NCI-H1694 (cell line): ENCODE results near the gene SEPTIN5.
"Not testable (repeated sequence)": the region's sequence is repeated elsewhere in the genome, so short reads cannot be mapped to it uniquely, and the experiment has no call there.

Experiments used
- DNase-seq: peaks from one replicate; lab custom pipeline; 2025; lab: John Stamatoyannopoulos, UW

The SEPTIN5 gene

DNA sequence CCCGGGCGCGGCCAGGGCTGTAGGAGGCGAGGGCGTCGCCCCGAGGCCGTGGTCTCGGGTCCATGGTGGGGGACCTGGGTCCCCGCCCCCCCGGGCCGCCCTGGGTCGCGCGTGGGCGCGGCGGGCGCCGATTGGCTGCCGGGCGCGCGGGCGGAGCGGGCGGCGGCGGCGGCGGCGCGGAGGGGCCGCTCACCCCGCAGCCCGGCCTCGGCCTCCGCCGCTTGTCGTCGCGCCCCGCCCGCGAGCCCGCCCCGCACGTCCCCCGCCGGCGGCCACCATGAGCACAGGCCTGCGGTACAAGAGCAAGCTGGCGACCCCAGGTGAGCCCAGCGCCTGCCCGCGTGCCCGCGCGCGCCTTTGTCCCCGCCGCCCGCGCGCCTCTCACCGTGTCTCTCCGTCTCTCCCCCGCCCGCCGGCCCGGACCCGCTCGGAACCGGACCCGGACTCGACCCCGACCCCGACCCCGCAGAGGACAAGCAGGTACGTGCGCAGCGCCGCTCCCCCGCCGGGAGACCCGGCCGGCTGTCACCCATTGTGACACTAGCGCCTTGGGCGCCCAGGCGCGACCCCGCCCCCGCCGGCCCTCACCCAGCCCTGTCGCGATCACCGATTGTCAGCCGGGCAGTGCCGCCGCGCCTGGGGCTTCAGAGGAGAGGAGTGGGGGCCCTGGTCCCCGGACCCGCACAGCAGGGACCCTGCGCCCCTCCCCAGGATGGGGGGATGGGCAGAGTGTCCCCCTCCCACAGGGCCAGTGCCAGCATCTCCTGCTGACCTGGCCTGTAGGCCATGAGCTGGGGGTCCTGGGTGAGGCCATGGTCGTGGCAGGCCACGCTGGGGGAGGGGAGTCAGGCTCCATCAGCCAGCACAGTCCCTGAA, at the start of gene SEPTIN5:
TSS of gene SEPTIN5 (plus strand) at position 192 of the 876 bp plus-strand sequence. CDS start at position 278, 86 bp downstream.
- no peak for DNase-seq

DNA sequence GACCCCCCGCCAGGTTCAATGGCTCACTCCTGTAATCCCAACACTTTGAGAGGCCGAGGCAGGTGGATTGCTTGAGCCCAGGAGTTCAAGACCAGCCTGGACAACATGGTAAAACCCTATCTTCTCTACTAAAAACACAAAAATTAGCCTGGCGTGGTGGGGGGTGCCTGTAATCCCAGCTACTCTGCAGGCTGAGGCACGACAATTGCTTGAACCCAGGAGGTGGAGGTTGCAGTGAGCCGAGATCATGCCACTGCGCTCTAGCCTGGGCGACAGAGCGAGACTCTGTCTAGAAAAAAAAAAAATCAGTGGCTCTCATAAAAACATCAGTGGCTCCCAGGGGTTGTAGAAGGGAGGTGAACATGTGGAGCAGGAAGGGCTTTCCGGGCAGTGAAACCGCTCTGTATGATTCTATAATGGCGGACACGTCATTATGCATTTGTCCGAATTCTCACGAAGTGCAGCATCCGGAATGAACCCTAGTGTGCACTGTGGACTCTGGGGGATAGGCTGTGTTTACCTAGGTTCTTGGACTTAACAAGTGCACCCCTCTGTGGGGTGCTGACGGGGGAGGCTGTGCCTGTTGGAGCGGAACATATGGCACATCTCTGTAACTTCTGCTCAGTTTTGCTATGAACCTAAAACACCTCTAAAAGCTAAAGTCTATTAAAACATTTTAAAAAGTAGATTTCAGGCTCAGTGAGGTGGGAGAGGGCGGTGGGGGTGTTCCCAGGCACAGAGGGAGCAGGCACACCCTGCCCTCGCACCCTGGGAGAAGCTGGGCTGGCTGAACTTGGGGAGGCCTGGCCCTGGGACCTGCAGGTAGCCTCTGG, 49.1 kb upstream of the SEPTIN5 start:
- no peak for DNase-seq

DNA sequence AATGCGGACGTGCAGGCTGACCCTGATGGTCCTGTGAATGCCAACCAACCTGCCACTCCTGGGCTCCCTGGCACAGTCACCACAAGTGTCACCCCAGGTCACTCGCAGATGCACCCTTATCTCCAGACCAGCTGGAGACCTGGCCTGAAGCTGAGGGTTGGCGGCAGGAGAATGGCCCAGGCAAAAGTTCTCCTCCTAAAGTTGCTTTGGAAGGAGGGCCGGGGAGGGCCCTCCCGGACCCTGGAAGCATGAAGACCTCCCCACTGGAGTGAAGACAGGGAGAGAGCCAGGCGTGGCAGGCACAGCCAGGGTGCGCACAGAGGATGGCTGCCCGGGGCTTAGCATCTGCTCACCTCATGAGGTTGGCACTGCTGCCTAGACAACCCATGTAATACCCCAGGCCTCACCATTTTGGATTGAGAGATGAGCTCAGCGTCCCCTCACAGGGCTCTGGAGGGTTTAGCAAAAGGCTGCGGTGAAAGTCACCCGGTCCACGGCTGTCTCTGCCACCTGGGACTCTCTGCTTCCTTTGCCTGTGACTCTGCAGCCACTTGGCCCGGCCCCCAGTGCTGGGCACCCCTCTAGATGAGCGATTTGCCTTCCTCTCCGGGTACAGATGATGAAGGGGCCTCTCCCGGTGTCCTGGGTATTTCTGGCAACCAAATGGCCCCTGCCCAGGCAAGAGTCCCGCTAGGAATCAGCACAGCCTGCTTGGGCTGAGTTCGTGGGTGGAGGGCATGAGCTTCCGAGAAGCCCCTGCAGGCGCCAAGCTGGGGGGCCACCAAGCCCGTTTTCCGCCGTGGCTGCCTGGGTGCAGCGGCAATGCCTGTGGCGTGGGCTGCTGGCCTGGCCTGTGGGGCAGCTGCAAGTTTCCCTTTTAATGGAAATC, 48.3 kb upstream of the SEPTIN5 start:
- no peak for DNase-seq

DNA sequence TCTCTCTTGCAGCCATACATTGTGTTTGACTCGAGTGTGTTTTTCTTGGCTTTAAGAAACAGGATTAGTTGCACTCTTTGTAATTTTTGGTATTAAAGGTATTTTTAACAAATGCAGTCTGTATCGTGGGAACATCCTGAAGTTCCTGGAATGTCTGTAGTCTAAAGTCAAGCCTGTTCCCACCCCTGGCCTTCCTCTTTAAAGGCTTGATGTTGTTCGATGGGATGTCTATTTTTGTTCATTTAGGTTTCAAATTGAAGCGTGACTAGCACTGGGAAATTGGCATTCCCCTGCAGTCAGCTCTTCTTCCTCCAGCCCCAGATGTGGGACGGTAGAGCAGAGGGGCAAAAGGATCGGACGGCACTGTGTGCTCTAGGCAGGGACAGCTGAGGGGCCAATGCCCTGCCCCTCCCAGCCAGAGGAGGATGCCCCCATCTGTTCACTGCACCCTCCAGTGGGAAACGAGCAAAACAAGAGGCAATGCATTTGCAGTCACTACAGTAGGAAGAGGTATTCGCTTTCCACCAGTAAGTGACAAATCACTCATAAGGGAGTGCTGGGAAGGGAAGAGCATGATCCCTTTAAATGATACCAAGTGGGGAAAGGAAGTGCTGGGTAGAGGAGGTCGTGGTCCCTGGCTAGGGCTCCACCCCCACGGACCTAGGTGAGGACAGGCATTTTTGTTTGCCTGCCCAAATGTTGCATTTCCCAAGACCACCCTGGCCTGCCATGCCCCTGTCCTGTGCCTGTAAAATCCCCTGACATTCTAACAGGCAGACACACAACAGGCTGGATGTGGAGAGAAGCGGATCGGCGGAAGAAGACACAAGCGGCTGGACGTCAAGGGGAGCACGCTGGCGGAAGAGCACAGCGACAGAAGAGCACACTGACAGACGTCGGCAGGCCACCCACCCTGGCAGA, 47.4 kb upstream of the SEPTIN5 start:
- no peak for DNase-seq

DNA sequence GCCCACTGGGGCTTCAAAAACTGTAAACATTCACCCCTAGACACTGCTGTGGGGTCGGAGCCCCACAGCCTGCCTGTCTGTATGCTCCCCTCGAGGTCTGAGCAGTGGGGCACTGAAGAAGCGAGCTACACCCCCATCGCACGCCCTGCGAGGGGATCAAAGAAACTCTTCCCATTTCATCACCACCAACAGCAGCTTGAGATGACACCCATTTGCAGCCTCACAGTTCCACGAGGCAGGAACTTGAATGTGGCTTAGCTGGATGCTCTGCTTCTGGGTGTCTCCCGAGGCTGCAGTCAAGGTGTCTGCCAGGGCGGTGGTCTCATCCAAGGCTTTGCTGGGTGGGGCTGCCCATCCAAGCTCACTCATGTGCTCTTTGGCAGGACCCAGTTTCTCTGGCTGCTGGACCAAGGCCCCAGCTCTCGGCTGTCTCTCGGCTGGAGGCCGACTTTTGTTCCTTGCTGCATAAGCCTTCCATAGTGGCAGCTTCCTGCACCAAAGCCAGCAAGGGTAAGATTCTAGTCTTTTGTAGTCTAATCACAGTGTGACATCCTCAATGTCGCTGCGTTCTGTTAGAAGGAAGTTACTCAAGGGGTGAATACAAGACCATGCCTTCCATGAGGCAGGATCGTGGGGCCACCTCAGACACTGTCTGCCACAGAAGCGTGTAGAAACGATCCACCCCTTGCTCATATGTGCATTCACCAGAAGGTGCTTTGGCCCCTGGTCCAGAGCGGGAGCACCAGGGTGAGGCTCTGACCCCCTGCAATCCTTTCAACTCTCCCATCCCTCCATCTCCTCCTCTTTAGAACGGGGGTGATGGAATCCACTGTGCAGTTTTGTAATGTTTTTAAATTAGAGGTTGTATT, 46.2 kb upstream of the SEPTIN5 start:
- DNase-seq = no peak

DNA sequence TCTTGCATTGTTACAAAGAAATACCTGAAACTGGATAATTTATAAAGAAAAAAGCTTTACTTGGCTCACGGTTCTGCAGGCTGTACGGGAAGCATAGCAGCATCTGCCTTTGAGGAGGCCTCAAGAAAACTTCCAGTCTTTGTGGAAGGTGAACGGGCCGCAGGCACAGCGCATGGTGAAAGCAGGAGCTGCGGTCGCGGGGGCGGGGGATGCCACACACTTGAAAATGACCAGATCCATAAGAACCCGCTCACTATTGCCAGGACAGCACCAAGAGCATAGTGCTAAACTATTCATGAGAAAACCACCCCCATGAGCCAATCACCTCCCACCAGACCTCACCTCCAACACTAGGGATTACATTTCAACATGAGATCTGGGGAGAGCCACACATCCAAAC, 45.6 kb upstream of the SEPTIN5 start:
- no peak for DNase-seq

DNA sequence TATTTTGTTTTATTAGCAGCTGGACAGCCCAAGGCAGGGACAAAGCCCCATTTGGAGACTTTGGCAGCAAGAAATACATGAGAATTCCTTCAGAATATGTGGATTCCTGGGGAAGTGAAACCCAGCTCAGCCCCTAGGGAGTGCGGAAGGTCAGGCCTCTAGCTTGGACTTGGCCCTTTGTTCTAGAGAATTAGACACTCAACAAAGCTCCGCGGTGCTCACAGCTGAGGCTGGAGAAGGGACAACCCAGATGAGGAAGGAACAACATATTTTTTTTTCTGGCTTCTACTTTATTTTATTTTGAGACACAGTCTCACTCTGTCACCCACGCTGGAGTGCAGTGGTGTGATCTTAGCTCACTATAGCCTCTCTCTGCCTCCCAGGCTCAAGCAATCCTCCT, 44.7 kb upstream of the SEPTIN5 start:
- no peak for DNase-seq

DNA sequence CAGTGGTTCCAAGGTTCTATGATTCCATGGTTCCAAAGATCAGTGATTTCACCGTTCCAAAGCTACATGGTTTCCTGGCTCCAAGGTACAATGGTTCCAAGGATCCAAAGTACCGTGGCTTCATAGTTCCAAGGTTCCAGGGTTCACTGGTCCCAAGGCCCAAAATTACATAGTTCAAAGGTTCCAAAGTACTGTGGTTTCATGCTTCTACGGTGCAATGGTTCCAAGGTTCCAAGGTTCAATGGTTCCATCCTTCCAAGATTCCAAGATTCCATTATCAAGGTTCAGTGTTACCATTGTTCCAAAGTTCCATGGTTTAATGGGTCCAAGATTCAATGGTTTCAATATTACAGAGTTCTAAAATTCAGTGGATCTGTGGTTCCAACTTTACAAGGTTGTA, 43.0 kb upstream of the SEPTIN5 start:
- no peak for DNase-seq

DNA sequence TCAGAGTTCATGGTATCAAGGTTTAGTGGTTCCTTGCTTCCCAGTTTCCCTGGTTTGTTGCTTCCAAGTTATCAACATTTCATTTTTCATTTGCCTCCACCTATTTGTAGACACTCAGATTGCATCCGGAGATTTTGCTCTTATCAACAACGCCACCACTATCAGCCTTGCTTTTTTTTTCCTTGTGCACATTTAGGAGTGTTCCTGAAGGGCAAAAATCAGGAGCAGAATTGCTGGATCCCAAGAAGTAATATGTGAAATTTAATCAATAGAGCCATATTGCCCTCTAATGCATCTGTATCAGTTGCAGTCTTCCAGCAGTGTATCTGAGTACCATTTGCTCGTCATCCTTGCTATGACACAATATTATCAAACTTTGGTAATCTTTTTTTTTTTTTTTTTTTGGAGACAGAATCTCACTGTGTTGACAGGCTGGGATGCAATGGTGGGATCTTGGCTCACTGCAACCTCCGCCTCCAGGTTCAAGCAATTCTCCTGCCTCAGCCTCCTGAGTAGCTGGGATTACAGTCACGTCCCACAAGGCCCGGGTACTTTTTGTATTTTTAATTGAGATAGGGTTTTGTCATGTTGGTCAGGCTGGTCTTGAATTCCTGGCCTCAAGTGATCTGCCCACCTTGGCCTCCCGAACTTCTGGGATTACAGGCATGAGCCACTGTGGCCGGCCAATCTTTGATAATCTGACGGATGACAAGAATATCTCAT, 42.1 kb upstream of the SEPTIN5 start:
- DNase-seq = no peak

DNA sequence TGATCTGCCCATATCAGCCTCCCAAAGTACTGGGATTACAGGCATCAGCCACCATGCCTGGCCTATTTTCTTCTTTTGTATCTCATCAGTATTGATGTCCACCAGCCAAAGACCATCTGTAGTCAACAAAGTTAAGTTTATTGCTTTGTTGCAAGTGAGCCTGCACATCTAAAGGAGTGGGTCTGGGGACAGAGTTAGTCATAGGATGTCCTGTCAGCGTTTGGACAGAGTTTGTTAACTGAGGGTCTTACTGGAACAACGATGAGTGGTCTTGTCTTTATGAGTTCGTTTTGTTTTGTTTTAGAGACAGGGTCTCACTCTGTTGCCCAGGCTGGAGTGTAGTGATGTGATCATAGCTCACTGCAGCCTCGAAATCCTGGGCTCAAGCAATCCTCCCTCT, 40.6 kb upstream of the SEPTIN5 start:
- no peak for DNase-seq

DNA sequence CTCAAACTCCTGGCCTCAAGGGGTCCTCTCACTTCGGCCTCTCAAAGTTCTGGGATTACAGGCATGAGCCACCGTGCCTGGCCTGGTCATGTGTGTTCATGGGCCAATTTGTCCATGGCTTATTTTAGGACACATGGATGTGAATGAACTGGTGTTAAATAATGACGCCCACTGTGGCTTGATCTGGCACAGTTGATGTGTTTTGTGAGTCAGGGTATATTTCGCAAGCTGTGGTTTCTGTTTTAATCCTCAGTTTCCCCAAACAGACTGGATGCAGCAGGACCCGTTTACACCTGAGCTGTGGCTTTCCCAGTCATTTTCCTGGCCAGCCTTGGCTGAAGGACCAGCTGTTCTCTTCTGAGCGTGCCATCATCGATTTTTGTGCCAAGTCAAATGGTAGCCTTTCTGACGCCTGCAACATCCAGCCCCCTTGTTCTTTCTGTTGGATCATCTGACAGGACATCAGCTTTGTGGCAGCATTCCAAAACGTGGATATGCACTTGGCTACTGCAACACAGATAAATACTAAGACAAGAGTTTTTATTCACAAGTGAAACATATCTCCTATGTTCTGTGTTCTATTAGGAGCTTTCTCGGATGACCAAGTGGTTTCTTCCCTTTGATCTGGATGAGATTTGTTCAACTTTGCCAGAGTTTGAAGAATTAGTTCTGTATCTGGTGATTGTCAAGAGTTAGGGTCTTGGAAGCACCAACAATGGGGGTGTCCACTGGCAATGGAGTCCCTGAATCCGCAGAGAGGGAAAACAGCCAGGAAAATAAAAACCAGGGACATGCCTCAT, 40.0 kb upstream of the SEPTIN5 start:
- no peak for DNase-seq

DNA sequence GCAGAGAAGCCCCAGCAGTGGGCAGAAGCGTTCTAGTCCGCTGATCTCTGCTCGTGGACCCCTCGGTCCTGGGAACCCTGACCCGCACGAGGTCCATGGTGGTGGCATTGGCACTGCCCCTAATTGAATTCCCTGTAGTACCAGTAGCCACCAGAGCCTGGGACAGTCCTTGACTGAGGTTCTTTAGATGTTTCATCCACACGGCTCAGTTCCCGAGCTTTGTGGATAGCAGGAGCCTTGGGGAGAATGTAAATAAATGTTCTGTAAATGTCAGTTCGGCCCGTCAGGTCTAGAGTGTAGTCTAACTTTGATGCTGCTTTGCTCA, 39.4 kb upstream of the SEPTIN5 start:
- no peak for DNase-seq

DNA sequence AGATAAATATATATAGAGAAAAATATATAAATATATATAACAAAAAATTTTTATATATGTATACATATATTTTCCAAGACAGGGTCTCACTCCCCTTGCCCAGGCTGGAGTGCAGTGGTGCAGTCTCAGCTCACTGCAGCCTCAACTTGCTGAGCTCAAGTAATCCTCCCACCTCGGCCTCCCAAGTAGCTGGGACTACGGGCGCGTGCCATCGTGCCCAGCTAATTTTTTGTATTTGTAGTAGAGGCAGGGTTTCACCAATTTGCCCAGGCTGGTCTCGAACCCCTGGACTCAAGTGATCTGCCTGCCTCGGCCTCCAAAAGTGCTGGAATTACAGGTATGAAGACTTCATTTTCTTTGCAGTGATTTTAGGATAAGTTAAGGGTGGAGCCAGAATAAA, 38.9 kb upstream of the SEPTIN5 start:
- no peak for DNase-seq

DNA sequence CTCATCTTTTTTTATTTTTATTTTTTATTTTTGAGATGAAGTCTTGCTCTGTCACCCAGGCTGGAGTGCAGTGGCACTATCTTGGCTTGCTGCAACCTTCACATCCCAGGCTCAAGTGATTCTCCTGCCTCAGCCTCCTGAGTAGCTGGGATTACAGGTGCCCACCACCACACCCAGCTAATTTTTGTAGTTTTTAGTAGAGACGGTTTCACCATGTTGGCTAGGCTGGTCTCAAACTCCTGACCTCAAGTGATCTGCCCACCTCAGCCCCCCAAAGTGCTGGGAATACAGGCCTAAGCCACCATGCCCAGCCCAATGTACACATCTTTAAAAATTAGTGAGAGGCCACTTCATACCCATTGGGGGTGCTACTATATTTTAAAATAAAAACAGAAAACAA, 37.9 kb upstream of the SEPTIN5 start:
- not testable (repeated sequence) for DNase-seq

DNA sequence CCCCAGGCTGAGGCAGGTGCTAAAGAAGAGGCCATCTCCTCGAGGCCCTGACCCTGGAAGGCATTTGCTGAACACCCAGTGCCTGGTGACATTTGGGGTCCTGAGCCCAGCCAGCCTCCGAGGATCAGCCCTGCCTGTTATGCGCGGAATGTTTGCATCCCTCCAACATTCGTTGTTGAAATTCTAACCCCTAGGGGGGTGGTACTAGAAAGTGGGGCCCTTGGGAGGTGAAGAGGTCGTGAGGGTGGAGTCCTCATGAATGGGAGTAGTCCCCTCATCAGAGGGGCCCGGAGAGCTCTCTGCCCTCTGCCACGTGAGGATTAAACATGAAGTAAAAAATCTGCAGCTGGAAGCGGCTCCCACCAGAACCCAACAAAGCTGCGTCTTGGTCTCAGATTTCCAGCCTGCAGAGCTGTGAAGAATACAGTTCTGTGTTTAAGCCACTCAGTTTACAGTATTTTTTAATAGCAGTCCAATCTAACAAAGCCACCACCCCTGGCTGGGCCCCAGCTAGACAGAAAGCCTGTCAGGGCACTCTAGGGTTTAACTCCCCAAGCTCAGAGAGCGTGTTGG, 35.3 kb upstream of the SEPTIN5 start:
- no peak for DNase-seq

DNA sequence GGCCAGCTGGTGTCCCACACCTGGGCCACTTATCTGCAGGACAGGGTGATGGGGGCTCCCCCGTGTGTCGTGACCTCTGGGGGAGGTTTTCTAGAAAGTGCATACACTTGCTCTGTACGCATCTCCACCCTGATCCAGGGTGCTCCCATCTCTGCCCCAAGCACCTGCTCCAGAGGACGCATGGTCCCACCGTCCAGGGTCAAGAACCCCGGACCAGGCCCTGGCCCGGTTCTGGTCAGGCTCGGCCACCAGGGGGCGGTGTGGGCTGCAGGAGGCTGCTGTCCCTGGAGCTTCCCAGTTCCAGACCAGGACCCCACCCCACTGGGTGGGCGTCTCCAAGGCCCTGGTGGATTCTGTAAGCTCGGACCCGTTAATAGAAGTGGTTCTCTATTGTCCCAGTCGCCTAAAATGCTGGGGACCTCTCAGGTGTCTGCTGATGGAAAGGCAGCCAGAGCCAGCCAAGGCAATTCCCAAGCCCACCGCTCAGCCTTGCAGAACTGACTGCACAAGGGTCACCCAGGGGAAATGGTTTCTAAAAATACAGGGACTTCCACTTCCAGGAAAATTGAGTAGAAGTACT, 34.7 kb upstream of the SEPTIN5 start:
- DNase-seq = no peak

DNA sequence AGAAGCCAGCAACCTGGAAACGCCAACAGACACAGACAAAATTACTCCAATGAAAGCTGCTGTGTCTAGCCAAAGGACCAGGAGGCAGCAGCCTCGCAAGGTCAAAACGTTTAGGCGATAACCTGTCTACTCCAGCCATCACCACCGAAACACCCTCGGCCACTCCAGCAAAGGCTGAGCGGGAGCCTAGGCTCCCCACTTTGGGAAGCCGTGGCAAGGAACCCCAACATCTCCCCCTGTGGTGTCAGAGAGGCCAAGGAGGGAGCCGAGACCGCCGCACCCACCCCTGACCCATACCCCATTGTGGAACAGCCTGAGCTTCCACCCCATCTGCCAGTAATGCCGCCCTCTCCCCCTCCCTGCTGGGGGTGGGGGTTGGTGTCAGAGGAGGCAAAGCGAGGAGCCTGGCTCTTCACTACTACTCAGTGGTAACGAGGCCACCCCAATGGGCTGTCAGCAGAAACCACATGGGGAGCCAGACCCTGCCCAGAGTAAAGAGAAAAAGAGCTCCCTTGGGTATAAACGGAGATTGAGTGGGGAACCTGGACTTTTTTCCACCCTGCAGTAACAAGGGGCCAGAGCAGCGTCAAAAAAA, 33.9 kb upstream of the SEPTIN5 start:
- DNase-seq = no peak
